Effector memory CD4-positive, alpha-beta T cell (primary cell): Measurements from ENCODE around the gene PIN1.

Experiments used
- DNase-seq, 3 donors: peaks; one replicate each; pipeline ENCODE4 v3.0.0-alpha.2; 2020
- H3K27ac ChIP-seq: 2 replicates; pipeline ENCODE4 v1.7.0; 2013; ENCODE audit warnings: mild to moderate bottlenecking, low read length, moderate library complexity; ENCODE audit not compliant: insufficient read depth, poor library complexity, severe bottlenecking
- H3K27me3 ChIP-seq: replicated peaks from 2 replicates; pipeline ENCODE4 v1.7.0; 2013; ENCODE audit warnings: mild to moderate bottlenecking, low read length; ENCODE audit not compliant: insufficient read depth, control insufficient read depth, poor library complexity, severe bottlenecking
- H3K36me3 ChIP-seq: 2 replicates; pipeline ENCODE4 v1.7.0; 2013; ENCODE audit warnings: mild to moderate bottlenecking, low read length, moderate library complexity; ENCODE audit not compliant: control insufficient read depth, insufficient read depth
- H3K4me1 ChIP-seq: 2 replicates; pipeline ENCODE4 v1.7.0; 2013; ENCODE audit warnings: low read length, mild to moderate bottlenecking; ENCODE audit not compliant: control insufficient read depth, insufficient read depth, poor library complexity, severe bottlenecking
- H3K4me3 ChIP-seq: 2 replicates; pipeline ENCODE4 v1.7.0; 2013; ENCODE audit warnings: low read length, low read depth, mild to moderate bottlenecking; ENCODE audit not compliant: insufficient read depth, poor library complexity, severe bottlenecking
- H3K9me3 ChIP-seq: 2 replicates; pipeline ENCODE4 v1.7.0; 2013; ENCODE audit warnings: mild to moderate bottlenecking, low read length, moderate library complexity; ENCODE audit not compliant: control insufficient read depth

The PIN1 gene

GRCh38 chr19:9792206-9793070 lies 42.7 kb upstream of the PIN1 start:
- H3K36me3 ChIP-seq: no peaks in the 10 kb centered on the region
- H3K4me3 ChIP-seq: peak overlapping the region; percentile 68
- peak overlapping the region; percentile 91 for H3K27ac ChIP-seq

GRCh38 chr19:9793071-9793591 lies 42.0 kb upstream of the PIN1 start:
- DNase-seq: peak in 1 of 3 donors; percentile 51
- Histone ChIP-seq H3K4me1 (peaks cover 3% of the 10 kb centered on the region), H3K9me3 (no peaks in the 10 kb centered on the region), H3K4me3 (peak overlapping the region; percentile 50), H3K27ac (peak overlapping the region; percentile 91), H3K27me3 (no peaks in the 10 kb centered on the region), H3K36me3 (no peaks in the 10 kb centered on the region)

More at GRCh38 chr19:9792206-9793070, 42.7 kb upstream of the PIN1 start:
- H3K27me3 ChIP-seq: no peaks in the 10 kb centered on the region
- peaks cover 3% of the 10 kb centered on the region for H3K4me1 ChIP-seq
- H3K9me3 ChIP-seq: no peaks in the 10 kb centered on the region
- DNase-seq: peak; percentile 89 to 92 (median 90)

GRCh38 chr19:9796113-9796773 lies 38.9 kb upstream of the PIN1 start:
- peak overlapping the region; percentile 52 for H3K27ac ChIP-seq

GRCh38 chr19:9797871-9798270 lies 37.2 kb upstream of the PIN1 start:
- no peak overlapping the region for H3K4me3 ChIP-seq
- H3K27me3 ChIP-seq: no peaks in the 10 kb centered on the region
- no peak overlapping the region for H3K27ac ChIP-seq
- no peaks in the 10 kb centered on the region for H3K36me3 ChIP-seq
- peaks cover 8% of the 10 kb centered on the region for H3K4me1 ChIP-seq
- no peak for DNase-seq
- no peaks in the 10 kb centered on the region for H3K9me3 ChIP-seq

More at GRCh38 chr19:9796113-9796773, 38.9 kb upstream of the PIN1 start:
- H3K36me3 ChIP-seq: no peaks in the 10 kb centered on the region
- H3K4me1 ChIP-seq: peaks cover 10% of the 10 kb centered on the region
- no peak overlapping the region for H3K4me3 ChIP-seq
- peak; percentile 67 to 78 (median 78) for DNase-seq
- H3K9me3 ChIP-seq: no peaks in the 10 kb centered on the region
- no peaks in the 10 kb centered on the region for H3K27me3 ChIP-seq

GRCh38 chr19:9799162-9799561 lies 36.0 kb upstream of the PIN1 start:
- no peaks in the 10 kb centered on the region for H3K36me3 ChIP-seq
- no peak overlapping the region for H3K27ac ChIP-seq
- no peaks in the 10 kb centered on the region for H3K27me3 ChIP-seq
- no peak for DNase-seq
- H3K4me3 ChIP-seq: no peak overlapping the region
- no peaks in the 10 kb centered on the region for H3K9me3 ChIP-seq
- H3K4me1 ChIP-seq: peaks cover 8% of the 10 kb centered on the region

- Histone ChIP-seq H3K36me3 (no peaks in the 10 kb centered on the region), H3K4me1 (peaks cover 8% of the 10 kb centered on the region), H3K4me3 (no peak overlapping the region), H3K9me3 (no peaks in the 10 kb centered on the region), H3K27ac (no peak overlapping the region), H3K27me3 (no peaks in the 10 kb centered on the region)
- no peak for DNase-seq
Observed at GRCh38 chr19:9801976-9802375, 33.1 kb upstream of the PIN1 start.

- H3K9me3 ChIP-seq: no peaks in the 10 kb centered on the region
- peaks cover 16% of the 10 kb centered on the region for H3K36me3 ChIP-seq
- peaks cover 20% of the 10 kb centered on the region for H3K4me1 ChIP-seq
- H3K27me3 ChIP-seq: no peaks in the 10 kb centered on the region
- H3K27ac ChIP-seq: no peak overlapping the region
- DNase-seq: no peak
- H3K4me3 ChIP-seq: no peak overlapping the region
Observed at GRCh38 chr19:9806803-9807202, 28.3 kb upstream of the PIN1 start.

- Histone ChIP-seq H3K27me3 (no peaks in the 10 kb centered on the region), H3K36me3 (peaks cover 16% of the 10 kb centered on the region), H3K4me1 (peaks cover 20% of the 10 kb centered on the region), H3K27ac (peak overlapping the region; percentile 42), H3K9me3 (no peaks in the 10 kb centered on the region), H3K4me3 (no peak overlapping the region)
- DNase-seq: peak in 1 of 3 donors; percentile 16
Observed at GRCh38 chr19:9808855-9809824, 26.0 kb upstream of the PIN1 start.

- DNase-seq: no peak
- H3K36me3 ChIP-seq: peaks cover 16% of the 10 kb centered on the region
- H3K4me3 ChIP-seq: no peak overlapping the region
- H3K27ac ChIP-seq: no peak overlapping the region
- H3K9me3 ChIP-seq: no peaks in the 10 kb centered on the region
- no peaks in the 10 kb centered on the region for H3K27me3 ChIP-seq
- H3K4me1 ChIP-seq: peaks cover 20% of the 10 kb centered on the region
Observed at GRCh38 chr19:9811139-9811538, 24.0 kb upstream of the PIN1 start.
